ENCODE results near the gene KYNU.
A peak's percentile ranks its signal among the peaks of the same experiment; 100 is the strongest.

Gene KYNU

GRCh38 chr2:142973160-142973821 is 95.8 kb downstream of the KYNU start:
- FAIRE-seq: no peak

DNA sequence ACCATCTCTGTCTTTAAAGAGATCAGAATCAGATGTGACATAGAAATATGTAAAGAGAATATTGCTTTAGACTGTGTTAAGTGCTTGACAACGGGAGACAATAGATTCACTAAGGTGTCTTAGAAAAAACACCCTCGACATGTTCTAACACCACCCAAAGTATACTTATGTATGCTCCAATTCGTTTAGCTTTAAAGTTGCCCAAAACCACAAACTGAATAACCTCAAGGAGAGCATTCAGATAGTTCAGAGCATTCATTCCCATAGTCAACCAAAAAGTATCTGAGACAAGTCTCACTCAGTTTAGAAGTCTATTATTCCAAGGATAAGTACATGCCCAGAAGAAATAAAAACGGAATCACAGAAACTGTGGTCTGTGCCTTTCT is 96.4 kb downstream of the KYNU start:
- FAIRE-seq: no peak

- no peak for FAIRE-seq
Measured at GRCh38 chr2:142974288-142975024, 97.0 kb downstream of the KYNU start.

- FAIRE-seq: no peak
Measured at GRCh38 chr2:142975239-142975638, 97.8 kb downstream of the KYNU start.

DNA sequence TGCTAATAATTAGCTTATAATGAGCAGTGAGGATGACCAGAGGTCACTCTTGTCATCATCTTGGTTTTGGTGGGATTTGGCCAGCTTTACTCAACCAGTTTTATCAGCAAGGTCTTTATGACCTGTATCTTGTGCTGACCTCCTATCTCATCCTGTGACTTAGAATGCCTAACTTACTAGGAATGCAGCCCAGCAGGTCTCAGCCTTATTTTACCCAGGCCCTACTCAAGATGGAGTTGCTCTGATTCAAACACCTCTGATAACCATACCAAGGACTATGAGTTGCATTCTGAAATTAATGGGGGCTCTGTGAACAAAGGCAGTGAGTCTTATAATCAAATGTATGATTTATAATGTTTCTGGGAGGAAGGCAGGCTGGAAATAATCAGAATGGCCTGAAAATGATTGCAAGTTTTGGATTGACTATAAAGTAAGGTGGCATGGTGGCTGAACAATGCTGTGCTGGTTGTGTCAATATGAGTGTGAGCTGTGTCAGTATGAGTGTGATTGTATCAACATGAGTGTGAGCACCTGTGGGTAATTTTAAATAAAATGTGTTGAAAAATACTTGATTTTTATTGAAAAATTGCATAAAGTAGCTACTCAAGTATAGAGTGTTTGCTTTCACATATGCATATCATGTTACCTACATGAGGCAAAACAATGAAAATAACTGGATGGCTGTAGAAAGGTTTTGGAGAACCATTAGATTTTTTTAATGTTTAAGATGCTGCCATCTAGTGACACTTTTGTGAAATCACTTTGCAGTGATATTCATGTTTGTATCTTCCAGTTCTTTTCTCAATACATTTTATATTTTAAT is 103.0 kb downstream of the KYNU start:
- FAIRE-seq: no peak

GRCh38 chr2:142981069-142981378 is 103.6 kb downstream of the KYNU start:
- no peak for FAIRE-seq

DNA sequence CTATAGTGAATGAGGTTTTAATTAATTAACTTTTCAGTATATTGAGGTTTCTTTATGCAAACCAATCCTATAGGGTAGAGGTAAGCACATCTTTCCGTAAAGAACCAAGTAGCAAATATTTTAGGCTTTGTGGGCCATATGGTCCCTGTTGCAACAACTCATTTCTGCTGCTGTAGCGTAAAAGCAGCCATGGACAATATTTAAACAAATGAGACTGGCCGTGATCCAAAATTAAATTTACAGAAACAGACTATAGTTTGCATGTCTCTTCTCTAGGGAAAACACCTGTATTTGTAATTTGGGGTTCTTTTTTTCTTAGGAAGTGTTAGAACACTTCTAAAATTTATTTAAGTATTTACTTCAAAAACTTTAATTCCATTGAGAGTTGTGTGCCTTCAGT is 104.3 kb downstream of the KYNU start:
- FAIRE-seq: no peak

DNA sequence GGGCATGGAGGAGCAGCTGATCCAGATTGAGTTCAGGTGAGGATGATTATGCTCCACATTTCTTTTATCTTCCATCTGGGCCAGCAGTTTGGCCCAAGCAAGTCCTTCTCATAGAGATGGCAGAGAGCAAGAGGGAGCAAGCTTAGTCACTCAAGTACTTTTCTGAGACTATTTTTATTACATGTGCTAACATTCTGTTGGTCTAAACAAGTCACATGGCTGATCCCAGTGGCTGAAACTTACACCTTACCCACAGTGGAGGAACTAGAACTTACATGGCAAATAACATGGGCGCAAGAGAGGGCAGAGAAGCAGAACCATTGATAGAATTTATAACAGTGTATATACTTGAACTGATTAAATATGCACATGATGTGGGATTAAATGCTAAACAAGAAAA is 105.7 kb downstream of the KYNU start:
- FAIRE-seq: no peak

DNA sequence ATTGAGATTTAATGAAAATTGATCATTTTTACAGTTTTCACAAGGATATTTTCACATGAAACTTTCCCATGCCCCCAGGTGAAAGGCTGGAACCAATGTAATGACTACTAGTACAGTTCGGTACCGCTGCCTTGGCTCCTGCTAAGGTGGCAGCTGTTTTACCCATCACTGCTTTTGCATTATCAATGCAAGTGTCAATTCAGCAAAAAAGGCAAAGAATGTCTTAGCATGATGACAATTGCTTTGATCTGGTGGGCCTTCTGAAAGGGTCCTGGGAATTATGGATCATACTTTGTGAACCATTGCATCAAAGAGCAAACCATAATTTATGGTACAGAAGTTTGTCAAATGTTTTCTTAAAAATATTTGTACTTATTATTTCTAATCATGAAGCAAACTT is 107.2 kb downstream of the KYNU start:
- FAIRE-seq: no peak

DNA sequence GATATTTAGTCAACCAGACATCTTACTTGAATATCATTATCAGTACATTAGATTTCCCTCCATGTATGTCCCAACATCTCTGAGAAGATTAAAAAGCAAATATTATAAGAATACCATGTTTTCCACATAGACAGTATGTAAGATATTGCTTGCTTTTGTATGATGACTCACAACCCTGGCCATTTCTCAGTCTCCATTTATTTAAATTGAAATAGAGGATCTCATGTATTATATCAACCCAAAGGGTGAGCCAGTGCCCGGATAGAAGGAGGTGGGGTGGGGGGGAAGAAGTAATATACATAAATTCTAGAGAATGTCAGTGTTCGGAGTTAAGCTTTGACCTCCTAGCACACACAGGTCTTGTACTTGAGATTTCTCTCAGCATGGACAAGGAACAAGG is 109.6 kb downstream of the KYNU start:
- FAIRE-seq: no peak

DNA sequence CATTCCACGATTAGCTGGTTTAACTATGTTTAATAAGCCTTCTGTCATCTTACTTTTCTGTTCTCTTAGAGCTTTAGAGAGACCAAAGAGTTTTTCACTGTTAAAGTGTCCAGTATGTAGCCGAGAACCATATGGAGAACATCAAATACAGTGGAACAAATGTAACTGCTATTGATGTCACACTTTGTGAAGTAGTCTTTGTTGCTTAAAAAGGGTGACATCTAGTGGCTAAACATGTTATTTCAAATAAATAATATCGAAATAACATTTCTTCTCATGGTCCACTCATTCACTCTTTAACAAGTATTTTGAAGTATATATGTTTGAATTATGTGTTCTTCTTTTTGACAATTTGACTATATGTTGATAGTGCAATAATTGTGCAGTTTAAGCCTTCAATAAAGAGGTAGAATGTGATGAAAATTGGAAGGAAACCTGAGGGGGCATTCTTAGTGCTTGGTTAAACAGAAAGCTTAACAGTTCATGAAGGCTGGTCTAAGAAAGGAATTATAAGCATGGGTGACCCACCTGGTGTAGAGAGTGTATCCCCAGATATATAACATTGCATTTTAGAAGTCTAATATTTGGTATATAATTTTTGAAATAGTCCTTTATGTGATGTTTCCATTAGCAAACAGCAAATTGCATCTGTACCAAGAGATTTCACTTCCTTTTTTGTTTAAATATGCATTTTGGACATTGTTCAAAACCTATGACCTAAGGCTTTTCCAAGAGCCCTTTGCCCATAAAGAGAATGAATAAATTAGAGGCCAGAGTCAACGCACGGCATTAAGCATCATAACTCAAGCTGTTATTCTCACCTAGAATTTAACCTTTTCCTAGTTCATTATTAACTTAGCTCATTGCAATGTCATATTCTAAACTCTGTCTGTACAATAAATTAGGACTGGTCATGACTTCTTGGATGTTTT is 112.1 kb downstream of the KYNU start:
- FAIRE-seq: no peak

DNA sequence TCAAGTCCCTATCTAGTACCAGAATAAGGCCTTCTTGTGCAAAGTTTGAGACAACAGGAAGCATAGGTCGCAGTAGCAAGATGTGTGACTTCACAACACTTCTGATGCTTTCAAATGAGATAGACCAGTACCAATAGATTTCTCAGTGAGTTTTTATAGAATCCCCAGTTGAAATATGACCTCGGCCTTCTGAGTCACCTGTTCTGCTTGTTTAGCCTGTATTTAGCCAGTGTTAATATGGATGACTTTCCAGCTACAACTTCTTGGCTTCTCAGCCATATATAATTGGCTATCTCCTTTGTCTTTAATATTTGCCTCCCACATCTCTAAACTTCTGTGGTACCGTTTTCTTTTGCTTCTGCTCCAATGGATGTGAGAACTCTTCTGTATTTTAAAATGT is 113.8 kb downstream of the KYNU start:
- FAIRE-seq: no peak

DNA sequence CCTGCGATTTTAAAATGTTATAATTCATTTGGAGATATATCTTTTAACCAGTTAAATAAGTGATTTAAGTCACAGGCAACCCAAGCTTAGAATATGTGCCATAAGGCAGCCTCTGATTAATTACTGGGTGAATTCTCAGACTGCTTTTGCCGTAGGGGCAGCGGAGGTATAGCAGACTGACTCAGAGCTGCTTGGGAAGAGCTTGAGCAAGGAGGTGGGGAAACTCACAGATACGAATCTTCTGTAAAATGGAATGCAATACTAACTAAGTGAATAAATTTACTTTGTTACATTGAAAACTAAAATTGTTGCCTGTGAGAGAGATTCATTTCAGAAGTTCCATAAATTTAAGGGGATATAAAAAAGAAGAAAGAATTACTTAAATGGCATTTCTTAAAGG is 115.4 kb downstream of the KYNU start:
- FAIRE-seq: no peak

- no peak for FAIRE-seq
Measured at GRCh38 chr2:142993771-142994170, 116.3 kb downstream of the KYNU start.

DNA sequence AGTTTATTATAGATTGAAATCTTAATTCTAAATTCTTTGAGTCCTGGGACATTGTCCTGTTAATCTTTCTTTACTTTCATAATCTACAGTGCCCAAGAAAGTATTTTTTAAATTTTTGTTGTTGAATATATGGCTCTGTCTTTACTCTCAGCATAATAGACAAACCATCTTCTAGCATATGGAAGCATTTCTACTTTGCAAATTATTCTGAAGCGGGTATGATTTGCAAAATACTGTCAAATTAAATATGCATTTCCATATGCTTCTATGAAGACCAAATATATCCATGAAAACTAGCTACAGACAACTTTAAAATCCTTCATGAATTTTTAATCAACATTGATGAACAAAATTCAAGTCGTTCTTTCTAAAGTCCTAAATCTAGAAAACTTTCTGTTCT is 117.2 kb downstream of the KYNU start:
- FAIRE-seq: no peak

DNA sequence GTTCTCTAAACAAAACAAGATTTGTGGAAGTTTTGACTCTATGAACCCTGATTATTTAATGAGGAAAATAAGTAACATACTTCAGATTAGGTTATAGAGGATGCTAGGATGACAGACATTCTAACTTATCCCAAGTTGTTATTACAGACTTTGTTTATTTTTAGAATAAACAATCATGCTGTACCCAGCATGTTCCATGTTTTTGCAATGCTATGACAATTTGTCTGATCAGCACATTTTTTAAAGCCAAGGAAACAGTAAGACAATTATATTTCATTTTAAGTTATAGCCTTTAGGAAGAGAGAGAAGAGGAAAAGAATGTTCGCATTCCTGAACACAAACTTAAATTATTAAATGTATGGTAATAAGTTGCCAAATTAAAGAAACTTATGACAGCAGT is 119.8 kb downstream of the KYNU start:
- no peak for FAIRE-seq

GRCh38 chr2:143000599-143000998 is 123.1 kb downstream of the KYNU start:
- no peak for FAIRE-seq

DNA sequence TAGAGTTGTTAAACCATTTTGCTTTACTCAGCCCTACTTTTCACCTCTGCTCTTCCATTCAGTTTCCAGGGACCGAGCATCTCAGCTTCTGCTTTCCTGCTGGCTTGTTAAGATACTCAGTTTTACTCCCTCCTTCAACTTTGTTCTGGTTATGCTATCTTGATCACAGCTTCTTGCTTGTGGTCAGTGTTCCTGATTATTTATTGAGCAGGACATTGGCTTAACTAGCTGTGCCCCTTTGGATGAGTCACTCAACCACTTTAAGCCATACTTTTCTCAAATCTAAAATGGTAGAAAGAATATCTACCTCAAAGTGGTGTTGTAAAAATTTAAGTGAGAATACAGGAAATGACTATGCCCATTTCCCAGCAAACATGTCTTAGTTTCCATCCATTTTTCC is 124.0 kb downstream of the KYNU start:
- FAIRE-seq: no peak

GRCh38 chr2:143015656-143016055 is 138.2 kb downstream of the KYNU start:
- no peak for FAIRE-seq

DNA sequence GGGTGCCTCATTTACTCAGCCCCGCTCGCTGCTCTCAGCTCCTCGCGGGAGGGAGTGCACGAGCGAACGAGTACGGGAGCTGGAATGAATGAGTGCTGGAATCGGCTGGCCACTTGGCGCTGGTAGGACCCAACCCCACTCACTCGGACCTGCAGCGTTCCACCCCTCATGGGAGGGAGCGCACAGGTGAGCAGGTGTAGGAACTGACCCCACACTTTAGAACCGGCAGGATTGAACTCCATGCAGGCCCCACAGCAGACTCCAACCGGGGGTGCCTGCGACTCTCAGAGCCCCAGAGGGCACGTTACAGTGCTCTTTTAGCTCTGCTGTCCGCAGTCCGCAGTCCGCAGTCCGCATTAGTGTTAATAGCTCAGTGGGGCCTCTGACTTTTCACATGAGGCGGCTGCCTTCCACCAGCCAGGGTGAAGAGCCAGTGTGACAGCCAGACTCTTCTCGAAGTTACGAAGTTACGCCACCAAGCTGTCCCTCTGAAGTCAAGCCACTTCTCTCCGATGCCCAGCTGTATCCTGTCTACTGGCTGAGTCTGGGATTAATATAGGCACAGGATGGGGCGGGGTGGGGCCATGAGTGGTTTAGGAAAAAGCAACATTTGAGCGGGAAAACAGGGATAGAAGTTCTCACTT is 149.1 kb downstream of the KYNU start:
- FAIRE-seq: no peak

- FAIRE-seq: peak; percentile 76
Measured at GRCh38 chr2:143029141-143029540, 151.7 kb downstream of the KYNU start.

GRCh38 chr2:143030127-143030526 is 152.7 kb downstream of the KYNU start:
- FAIRE-seq: no peak

Data from colon (tissue), 2 donors.